Measurements from ENCODE around the gene KLHL42. TPM values are rescaled to one million over a fixed set of nuclear protein-coding genes. Genes with fewer than 3 reads are reported as not detected.

The KLHL42 gene
- total and polyA plus RNA-seq, 9 of the 15 experiments (the other 6 are each of a cell fraction or from before 2014, with no cell fraction given), result 1.5 to 11.8 (median 9.6) TPM

DNA sequence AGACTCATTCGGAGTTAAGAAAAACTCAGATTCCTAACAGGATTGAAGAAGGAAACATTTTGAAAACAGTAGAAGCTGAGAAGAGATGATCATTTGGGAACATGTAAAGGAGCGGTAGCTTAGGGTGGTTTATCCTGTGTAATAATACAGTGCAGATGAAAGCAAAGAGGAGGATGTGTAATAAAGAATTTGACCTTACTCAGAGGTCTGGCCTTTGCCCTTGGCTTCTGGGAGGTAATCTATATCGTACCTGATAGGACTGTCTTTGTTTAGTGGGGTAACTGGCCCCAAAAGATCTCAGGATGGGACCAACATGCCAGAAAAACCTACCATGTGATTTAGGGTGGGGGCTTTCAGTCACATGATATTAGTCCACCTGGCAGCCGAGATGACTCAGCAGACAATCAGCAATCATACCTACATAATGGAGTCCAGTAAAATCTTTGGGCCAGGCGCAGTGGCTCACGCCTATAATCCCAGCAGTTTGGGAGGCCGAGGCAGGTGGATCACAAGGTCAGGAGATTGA lies 23.3 kb upstream of the KLHL42 start:
- intact Hi-C loops (cut with micrococcal nuclease), result no loop called here
- Histone ChIP-seq H3K4me1 (replicated peaks in 1 of 2; ENCODE audit: control insufficient read depth in 2 of 2, insufficient read depth in 2 of 2, low read length in 2 of 2) (peaks cover under 1 to 1% of the 10 kb centered on the region in 2 experiments; a peak in 1 of 5 replicates), H4K20me1 (replicated peaks; ENCODE audit: control insufficient read depth, insufficient read depth, low read length) (no peaks in the 10 kb centered on the region), H3K4me2 (ENCODE audit: insufficient read depth, low read length) (no peak overlapping the region), H3K9me1 (ENCODE audit: control insufficient read depth, insufficient read depth, low read length) (no peaks in the 10 kb centered on the region), H3K9me3 (replicated peaks; ENCODE audit: control insufficient read depth, insufficient read depth, low read depth, low read length) (no peaks in the 10 kb centered on the region), H3K9ac (ENCODE audit: insufficient read depth in 1 of 2, low read depth in 2 of 2, low read length in 2 of 2) (no peak overlapping the region), H2AFZ (ENCODE audit: low read depth, low read length) (no peak overlapping the region), H3K79me2 (ENCODE audit: control insufficient read depth, insufficient read depth, low read length) (peaks cover 5% of the 10 kb centered on the region; the same call in 2 of the 3 replicates), H3K4me3 (no peak overlapping the region), H3K36me3 (ENCODE audit: control insufficient read depth, insufficient read depth, low read length) (peaks cover 41% of the 10 kb centered on the region), H3K27ac (ENCODE audit: extremely low read depth, low read depth, low read length) (no peak overlapping the region), H3K27me3 (ENCODE audit: control insufficient read depth in 2 of 2, insufficient read depth in 2 of 2, low read length in 2 of 2) (no peaks in the 10 kb centered on the region)
- ChIA-PET POLR2A (no interaction called here), CTCF (ENCODE audit: low intra/inter-chr PET ratio) (interaction anchor here (0.5 kb wide), 1 partner anchor 76 kb away, joined by 4 read pairs; no protein-coding TSS in a partner anchor)
- ATAC-seq, result peak; percentile 21; the same call in 1 of the 3 replicates
- no peak for DNase-seq (ENCODE audit: extremely low read depth in 1 of 4, low spot score in 3 of 4)
- TF ChIP-seq NFE2 (IDR thresholded peaks at IDR 0.05; ENCODE audit: low read depth) (0 out of 2 replicates have a peak, but pooled peaks have one; percentile 29), NR4A1 (CRISPR knock-in tag; IDR thresholded peaks at IDR 0.05) (no peak), NR4A1 (tag; IDR thresholded peaks at IDR 0.05) (no peak), RAD51 (IDR thresholded peaks at IDR 0.05; ENCODE audit: borderline replicate concordance, low read depth) (peak; percentile 28; the same call in 1 of the 2 replicates), MAFG (tag; conservative IDR thresholded peaks at IDR 0.05) (0 out of 2 replicates have a peak, but pooled peaks have one; percentile 21), ZNF316 (IDR thresholded peaks at IDR 0.05) (peak; percentile 36; the same call in 1 of the 2 replicates), KLF16 (IDR thresholded peaks at IDR 0.05) (no peak), RUNX1 (IDR thresholded peaks at IDR 0.05; ENCODE audit: low read depth) (no peak), PRMT5 (CRISPR knock-in tag; IDR thresholded peaks at IDR 0.05) (no peak), HEY1 (CRISPR knock-in tag; IDR thresholded peaks at IDR 0.05; ENCODE audit: borderline replicate concordance) (no peak)
- TF ChIP-seq, protein P1, sequence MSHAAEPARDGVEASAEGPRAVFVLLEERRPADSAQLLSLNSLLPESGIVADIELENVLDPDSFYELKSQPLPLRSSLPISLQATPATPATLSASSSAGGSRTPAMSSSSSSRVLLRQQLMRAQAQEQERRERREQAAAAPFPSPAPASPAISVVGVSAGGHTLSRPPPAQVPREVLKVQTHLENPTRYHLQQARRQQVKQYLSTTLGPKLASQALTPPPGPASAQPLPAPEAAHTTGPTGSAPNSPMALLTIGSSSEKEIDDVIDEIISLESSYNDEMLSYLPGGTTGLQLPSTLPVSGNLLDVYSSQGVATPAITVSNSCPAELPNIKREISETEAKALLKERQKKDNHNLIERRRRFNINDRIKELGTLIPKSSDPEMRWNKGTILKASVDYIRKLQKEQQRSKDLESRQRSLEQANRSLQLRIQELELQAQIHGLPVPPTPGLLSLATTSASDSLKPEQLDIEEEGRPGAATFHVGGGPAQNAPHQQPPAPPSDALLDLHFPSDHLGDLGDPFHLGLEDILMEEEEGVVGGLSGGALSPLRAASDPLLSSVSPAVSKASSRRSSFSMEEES (CRISPR knock-in tag; IDR thresholded peaks at IDR 0.05), result 0 out of 2 replicates have a peak, but pooled peaks have one; percentile 4
- in situ Hi-C loops (cut with MboI), result no loop called here
- no peak for FAIRE-seq
- BruUV-seq (replicated peaks), result no TSS peak
- 87% methylated on average over 7 of the region's 7 CpGs for whole genome bisulfite sequencing (ENCODE audit: insufficient coverage, low coverage, missing lambda C conversion rate)

Data from K562 (cell line).